ENCODE measurements around the gene GPHN. TPM values are rescaled to one million over a fixed set of nuclear protein-coding genes. Genes with fewer than 3 reads are reported as not detected.

The GPHN gene
- total and polyA plus RNA-seq, 2 donors (not counting 3 experiments of a cell fraction or from before 2014, with no cell fraction given), result 5.1 to 23.2 TPM

GRCh38 chr14:66652525-66653106, 144.7 kb downstream of the GPHN start:
- POLR2A ChIA-PET, result no interaction called here

More at GRCh38 chr14:66652525-66653106, 144.7 kb downstream of the GPHN start:
- H3K9me3 ChIP-seq (replicated peaks; ENCODE audit: control insufficient read depth, insufficient read depth, low read length), result no peaks in the 10 kb centered on the region
- H3K9me1 ChIP-seq (replicated peaks; ENCODE audit: control insufficient read depth, extremely low read depth, insufficient read depth, low read length), result no peaks in the 10 kb centered on the region
- H3K4me3 ChIP-seq (replicated peaks in 1 of 3; ENCODE audit: insufficient read depth in 1 of 3, low read depth in 1 of 3, low read length in 3 of 3), result no peak overlapping the region
- no peak overlapping the region for H3K4me2 ChIP-seq (ENCODE audit: insufficient read depth, low read length)
- no peaks in the 10 kb centered on the region for H3K36me3 ChIP-seq (ENCODE audit: control insufficient read depth in 2 of 2, extremely low read depth in 1 of 2, insufficient read depth in 2 of 2, low read length in 2 of 2)
- no peak overlapping the region for H3K9ac ChIP-seq (replicated peaks; ENCODE audit: extremely low read depth, insufficient read depth, low read length)
- no peaks in the 10 kb centered on the region for H4K20me1 ChIP-seq (replicated peaks; ENCODE audit: control insufficient read depth, extremely low read depth, insufficient read depth, low read length)
- no peak overlapping the region for H2AFZ ChIP-seq (ENCODE audit: low read depth, low read length)
- CTCF ChIA-PET, result interaction anchor here (0.7 to 1.0 kb wide), 2 partner anchors 9 to 28 kb away, joined by 3 to 4 read pairs; no protein-coding TSS in a partner anchor
- no peaks in the 10 kb centered on the region for H3K79me2 ChIP-seq (ENCODE audit: control insufficient read depth, insufficient read depth, low read length)
- TF ChIP-seq MAX (IDR thresholded peaks at IDR 0.05; ENCODE audit: insufficient read depth, insufficient read length) (no peak), CTCF (IDR thresholded peaks at IDR 0.05; ENCODE audit: extremely low read depth in 1 of 2, insufficient read depth in 1 of 2, low read depth in 1 of 2, low read length in 2 of 2) (no peak), MYC (IDR thresholded peaks at IDR 0.05; ENCODE audit: low read depth, low read length) (no peak), FOS (IDR thresholded peaks at IDR 0.05; ENCODE audit: borderline replicate concordance, insufficient read depth, low read length) (no peak), GATA2 (IDR thresholded peaks at IDR 0.05; ENCODE audit: insufficient read depth, insufficient read length, low read depth, low read length) (no peak), POLR2AphosphoS5 (IDR thresholded peaks at IDR 0.05; ENCODE audit: insufficient read depth, low read depth, low read length) (no peak), EZH2 (IDR thresholded peaks at IDR 0.05; ENCODE audit: borderline replicate concordance, low read depth, low read length, severe bottlenecking) (no peak), POLR2A (IDR thresholded peaks at IDR 0.05; ENCODE audit: low read depth, low read length) (no peak)
- H3K4me1 ChIP-seq (ENCODE audit: control insufficient read depth, extremely low read depth, insufficient read depth, low read length), result peaks cover 15% of the 10 kb centered on the region
- no TSS peak for BruUV-seq (replicated peaks)
- H3K27ac ChIP-seq (ENCODE audit: insufficient read depth, low read depth, low read length), result no peak overlapping the region
- DNase-seq (ENCODE audit: low read depth, low spot score), result no peak
- no peak for FAIRE-seq
- intact Hi-C loops (cut with micrococcal nuclease) (loop anchor here (5.0 to 10.0 kb wide), 2 partner anchors 145 to 702 kb away; partner anchors contain the start of genes ATP6V1D and GPHN), dilution Hi-C loops (cut with MboI; ENCODE audit: extremely low pct_ligation_motif_present, low sequenced_read_pairs) (no loop called here)
- no peaks in the 10 kb centered on the region for H3K27me3 ChIP-seq (ENCODE audit: control insufficient read depth in 2 of 2, insufficient read depth in 2 of 2, low read length in 2 of 2)
